ENCODE measurements around the gene APCDD1L.
A peak's percentile ranks its signal among the peaks of the same experiment; 100 is the strongest.

Gene APCDD1L

DNA sequence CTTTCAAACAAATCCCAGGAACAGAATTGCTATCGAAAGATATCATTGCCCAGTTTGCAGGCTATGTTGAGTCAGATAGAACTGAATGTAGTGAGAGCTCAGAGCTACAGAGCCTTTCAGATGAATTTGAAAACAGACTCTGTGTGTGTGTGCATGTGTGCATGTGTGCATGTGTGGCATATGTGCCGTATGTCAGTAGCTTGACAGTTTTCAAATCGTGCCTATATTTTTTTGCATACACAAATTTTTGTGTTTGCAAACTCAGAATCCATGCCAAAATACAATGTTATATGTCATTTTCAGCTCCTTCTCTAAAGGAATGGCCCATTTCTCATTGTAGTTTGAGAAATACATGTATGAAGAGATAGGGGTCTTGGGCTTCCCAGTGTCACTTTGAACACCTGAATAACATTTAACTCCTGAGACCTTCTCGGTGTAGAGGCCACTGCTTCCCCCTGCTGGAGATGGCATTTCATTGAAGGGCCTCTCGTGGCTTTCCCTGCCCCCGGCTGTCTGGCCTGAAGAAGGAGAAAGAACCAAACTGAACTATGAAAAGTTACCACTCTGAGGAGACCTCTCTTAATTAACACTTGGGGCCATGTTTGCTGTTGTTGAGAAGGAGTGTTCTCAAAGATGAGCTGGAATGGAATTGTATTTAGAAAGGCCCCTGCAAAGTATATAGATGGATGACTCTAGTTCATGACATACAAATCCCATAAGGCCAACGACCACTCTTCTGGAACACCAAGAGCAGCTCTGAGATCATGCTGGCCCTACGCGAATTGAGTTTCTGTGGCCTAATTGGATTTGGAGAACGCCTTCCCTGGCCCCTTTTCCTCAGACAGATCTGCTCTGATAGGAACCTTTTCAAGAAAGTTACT lies 67.4 kb downstream of the APCDD1L start:
- H3K4me1 ChIP-seq: peaks cover 41% of the 10 kb centered on the region
- TF ChIP-seq CTCF (IDR thresholded peaks at IDR 0.05; ENCODE audit: low read depth, low read length): peak; percentile 88
- H3K36me3 ChIP-seq: peaks cover 21% of the 10 kb centered on the region
- peak; percentile 78 for DNase-seq
- H3K4me3 ChIP-seq (ENCODE audit: low read depth, low read length): no peak overlapping the region
- no peaks in the 10 kb centered on the region for H3K27me3 ChIP-seq
- 0 out of 2 replicates have a peak, but pooled peaks cover 2% of the 10 kb centered on the region for H3K9me3 ChIP-seq

DNA sequence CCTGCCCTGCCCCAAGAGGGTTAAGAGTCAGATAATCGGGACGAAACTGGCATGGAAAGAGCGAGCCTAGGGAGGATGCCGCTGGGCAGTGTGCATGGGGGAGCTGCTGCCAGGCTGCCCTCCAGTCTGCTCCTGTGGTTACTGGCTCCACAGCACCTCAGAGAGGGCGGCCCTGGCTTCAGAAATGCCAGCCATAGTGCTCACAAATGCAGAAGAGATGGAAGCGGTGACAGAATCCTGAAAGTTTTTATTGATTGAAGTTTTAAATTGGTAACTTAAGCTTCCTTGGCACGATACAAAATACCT lies 68.3 kb downstream of the APCDD1L start:
- Histone ChIP-seq H3K4me1 (peaks cover 42% of the 10 kb centered on the region), H3K4me3 (ENCODE audit: low read depth, low read length) (no peak overlapping the region), H3K9me3 (0 out of 2 replicates have a peak, but pooled peaks cover 1% of the 10 kb centered on the region), H3K27me3 (no peaks in the 10 kb centered on the region), H3K36me3 (peaks cover 26% of the 10 kb centered on the region)
- no peak for TF ChIP-seq CTCF (IDR thresholded peaks at IDR 0.05; ENCODE audit: low read depth, low read length)
- no peak for DNase-seq

DNA sequence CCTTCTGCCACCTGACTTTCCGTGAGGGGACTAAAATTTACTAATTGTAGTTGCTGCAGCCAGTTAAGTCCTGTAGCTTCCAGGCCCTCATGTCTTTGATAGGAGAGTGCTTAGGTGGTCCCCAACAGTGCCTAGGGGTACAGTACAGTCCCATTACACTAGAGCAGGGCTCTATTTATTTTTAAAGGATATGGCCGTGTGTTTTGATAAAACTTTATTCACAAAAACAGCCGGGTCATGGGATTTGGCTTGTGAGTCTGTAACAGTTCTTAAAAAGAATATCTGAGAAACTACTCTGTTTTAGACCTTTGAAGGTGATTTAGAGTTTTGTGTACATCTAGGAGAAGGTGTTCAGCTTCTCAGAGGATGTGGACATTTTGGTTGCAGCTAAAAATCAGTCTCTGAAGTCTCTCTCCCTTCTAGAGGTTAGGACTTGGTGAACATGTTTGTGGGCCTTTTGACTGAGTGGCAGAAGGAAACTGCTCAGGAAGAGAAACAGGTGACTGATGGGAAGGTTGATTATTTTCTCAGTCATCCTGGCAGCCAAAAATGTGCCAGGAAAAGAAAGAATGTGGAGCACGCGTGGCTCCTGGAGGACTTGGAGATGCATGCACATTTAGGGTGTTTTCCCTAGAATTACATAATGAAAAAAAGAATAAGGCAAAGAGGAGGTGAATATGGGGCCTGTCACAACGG lies 68.8 kb downstream of the APCDD1L start:
- Histone ChIP-seq H3K27me3 (no peaks in the 10 kb centered on the region), H3K4me1 (peaks cover 42% of the 10 kb centered on the region), H3K9me3 (no peaks in the 10 kb centered on the region), H3K36me3 (peaks cover 26% of the 10 kb centered on the region), H3K4me3 (ENCODE audit: low read depth, low read length) (no peak overlapping the region)
- no peak for DNase-seq
- no peak for TF ChIP-seq CTCF (IDR thresholded peaks at IDR 0.05; ENCODE audit: low read depth, low read length)

GRCh38 chr20:58444746-58445255 lies 70.4 kb downstream of the APCDD1L start:
- no peaks in the 10 kb centered on the region for H3K27me3 ChIP-seq
- peaks cover 33% of the 10 kb centered on the region for H3K4me1 ChIP-seq
- peaks cover 33% of the 10 kb centered on the region for H3K36me3 ChIP-seq
- H3K9me3 ChIP-seq: no peaks in the 10 kb centered on the region
- no peak overlapping the region for H3K4me3 ChIP-seq (ENCODE audit: low read depth, low read length)
- no peak for TF ChIP-seq CTCF (IDR thresholded peaks at IDR 0.05; ENCODE audit: low read depth, low read length)
- no peak for DNase-seq

DNA sequence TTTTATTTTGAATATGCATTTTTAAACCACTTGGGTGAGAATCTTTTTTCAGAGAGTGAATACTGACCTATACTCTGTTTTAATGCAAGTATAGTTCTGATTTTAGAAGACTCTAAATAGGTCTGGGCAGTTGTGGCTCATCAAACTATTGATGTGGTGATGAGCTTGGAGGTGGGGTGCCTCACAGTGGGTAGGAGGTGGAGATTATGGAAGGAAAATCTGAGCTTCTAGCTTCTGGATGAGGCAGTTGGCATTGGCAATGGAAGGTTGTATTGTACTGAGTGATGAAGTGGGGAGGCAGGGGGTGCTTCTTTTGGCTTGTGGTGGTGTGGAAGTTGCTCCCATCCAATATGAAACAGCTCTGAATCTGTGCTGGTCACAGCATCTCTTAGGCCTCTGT lies 73.5 kb downstream of the APCDD1L start:
- peaks cover 6% of the 10 kb centered on the region for H3K4me1 ChIP-seq
- H3K4me3 ChIP-seq (ENCODE audit: low read depth, low read length): no peak overlapping the region
- H3K9me3 ChIP-seq: no peaks in the 10 kb centered on the region
- no peak for DNase-seq
- TF ChIP-seq CTCF (IDR thresholded peaks at IDR 0.05; ENCODE audit: low read depth, low read length): no peak
- H3K27me3 ChIP-seq: no peaks in the 10 kb centered on the region
- peaks cover 49% of the 10 kb centered on the region for H3K36me3 ChIP-seq
